ENCODE data around the gene HES3.

The HES3 gene

GRCh38 chr1:6292102-6292501 lies 48.1 kb downstream of the HES3 start:
- no peak overlapping the region for H3K4me3 ChIP-seq (ENCODE audit: low read depth, low read length)
- TF ChIP-seq, protein P1, sequence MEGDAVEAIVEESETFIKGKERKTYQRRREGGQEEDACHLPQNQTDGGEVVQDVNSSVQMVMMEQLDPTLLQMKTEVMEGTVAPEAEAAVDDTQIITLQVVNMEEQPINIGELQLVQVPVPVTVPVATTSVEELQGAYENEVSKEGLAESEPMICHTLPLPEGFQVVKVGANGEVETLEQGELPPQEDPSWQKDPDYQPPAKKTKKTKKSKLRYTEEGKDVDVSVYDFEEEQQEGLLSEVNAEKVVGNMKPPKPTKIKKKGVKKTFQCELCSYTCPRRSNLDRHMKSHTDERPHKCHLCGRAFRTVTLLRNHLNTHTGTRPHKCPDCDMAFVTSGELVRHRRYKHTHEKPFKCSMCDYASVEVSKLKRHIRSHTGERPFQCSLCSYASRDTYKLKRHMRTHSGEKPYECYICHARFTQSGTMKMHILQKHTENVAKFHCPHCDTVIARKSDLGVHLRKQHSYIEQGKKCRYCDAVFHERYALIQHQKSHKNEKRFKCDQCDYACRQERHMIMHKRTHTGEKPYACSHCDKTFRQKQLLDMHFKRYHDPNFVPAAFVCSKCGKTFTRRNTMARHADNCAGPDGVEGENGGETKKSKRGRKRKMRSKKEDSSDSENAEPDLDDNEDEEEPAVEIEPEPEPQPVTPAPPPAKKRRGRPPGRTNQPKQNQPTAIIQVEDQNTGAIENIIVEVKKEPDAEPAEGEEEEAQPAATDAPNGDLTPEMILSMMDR (IDR thresholded peaks at IDR 0.05; ENCODE audit: low read depth, low read length): no peak

- TF ChIP-seq, protein P1 (IDR thresholded peaks at IDR 0.05; ENCODE audit: low read depth, low read length): no peak
- H3K4me3 ChIP-seq (ENCODE audit: low read depth, low read length): no peak overlapping the region
Measured at GRCh38 chr1:6294080-6294889, 50.3 kb downstream of the HES3 start.

- no peak overlapping the region for H3K4me3 ChIP-seq (ENCODE audit: low read depth, low read length)
- TF ChIP-seq, protein P1 (IDR thresholded peaks at IDR 0.05; ENCODE audit: low read depth, low read length): no peak
Measured at GRCh38 chr1:6294890-6295556, 51.0 kb downstream of the HES3 start.

Data from WI38 (cell line).